Activated CD4-positive, alpha-beta memory T cell treated with anti-CD3 and anti-CD28 coated beads for 36 hours (primary cell): Measurements from ENCODE around the gene JADE2. TPM values are rescaled to one million over a fixed set of nuclear protein-coding genes. Genes with fewer than 3 reads are reported as not detected.

Experiments used
- CTCF ChIA-PET: fragments of 350-600 bp; sonication (Branson Sonifier 250); formaldehyde crosslinking; loops from one replicate; lab custom pipeline; 2021; ENCODE audit warnings: antibody characterized with exemption, inconsistent platforms; lab: Charles Lee
- POLR2A ChIA-PET: fragments of 350-600 bp; sonication (Branson Sonifier 250); formaldehyde crosslinking; loops from one replicate; lab custom pipeline; 2021; ENCODE audit warnings: antibody characterized with exemption; lab: Charles Lee
- DNase-seq: peaks from one replicate; pipeline ENCODE4 v3.0.0-alpha.2; 2020
- H3K27ac Mint-ChIP-seq: one replicate; pipeline ENCODE4 v1.8.0; 2021; ENCODE audit warnings: mixed read lengths
- H3K27me3 Mint-ChIP-seq: one replicate; pipeline ENCODE4 v1.8.0; 2021; ENCODE audit warnings: mixed read lengths
- H3K36me3 Mint-ChIP-seq: one replicate; pipeline ENCODE4 v1.8.0; 2021; ENCODE audit warnings: mixed read lengths
- H3K4me1 Mint-ChIP-seq: one replicate; pipeline ENCODE4 v1.8.0; 2021; ENCODE audit warnings: low read depth, mixed read lengths
- H3K4me3 Mint-ChIP-seq: one replicate; pipeline ENCODE4 v1.8.0; 2021; ENCODE audit warnings: mild to moderate bottlenecking, mixed read lengths
- H3K9me3 Mint-ChIP-seq: one replicate; pipeline ENCODE4 v1.8.0; 2021; ENCODE audit warnings: mixed read lengths
- intact Hi-C: fragments of 100-400 bp; cut with micrococcal nuclease; formaldehyde crosslinking; loops from one replicate; pipeline ENCODE4 v1.15.1; 2023
- total RNA-seq, 2 experiments: library from RNA; stranded (reverse); gene quantifications; one replicate each; pipeline ENCODE4 v1.2.3, GENCODE V29; 2021

The JADE2 gene
- total RNA-seq, 2 experiments from 2014 or later = 79.4 to 81.6 TPM

- no peak for DNase-seq
- Mint-ChIP-seq H3K27me3 (no peaks in the 10 kb centered on the region), H3K9me3 (no peaks in the 10 kb centered on the region), H3K4me3 (no peak overlapping the region), H3K36me3 (peaks cover 15% of the 10 kb centered on the region), H3K27ac (no peak overlapping the region), H3K4me1 (peaks cover 24% of the 10 kb centered on the region)
- ChIA-PET CTCF (no interaction called here), POLR2A (interaction anchor here (1.0 kb wide), 1 partner anchor 11 kb away, joined by 4 read pairs; no protein-coding TSS in a partner anchor)
- intact Hi-C loops = no loop called here
Measured at GRCh38 chr5:134625559-134625958, 100.1 kb downstream of the JADE2 start.

DNA sequence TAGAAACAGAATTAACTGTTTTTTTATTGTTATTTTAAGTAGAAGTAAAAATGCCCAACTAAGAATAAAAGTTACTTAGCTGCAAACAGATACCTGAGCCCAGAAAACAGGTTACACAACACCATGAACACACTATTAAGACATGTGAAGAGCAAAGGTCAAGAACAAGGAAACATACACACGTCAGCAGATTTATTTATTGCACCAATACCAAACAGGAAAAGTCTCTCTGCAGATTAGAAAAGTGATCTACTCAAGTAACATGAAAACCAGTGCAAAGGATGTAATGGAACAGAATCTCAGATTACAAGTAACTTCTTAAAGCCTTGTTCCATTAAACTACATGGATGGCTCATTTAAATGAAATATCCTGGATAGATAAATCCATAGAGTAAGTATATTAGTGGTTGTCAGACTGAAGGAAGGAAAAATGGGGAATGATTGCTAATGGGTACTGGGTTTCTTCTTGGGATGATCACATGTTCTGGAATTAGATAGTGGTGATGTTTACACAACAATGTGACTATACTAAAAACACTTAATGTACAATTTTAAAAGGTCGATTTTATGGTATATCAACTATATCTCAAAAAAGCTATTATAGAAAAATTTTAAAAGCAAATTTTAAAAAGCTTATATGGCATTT, 101.0 kb downstream of the JADE2 start:
- Mint-ChIP-seq H3K4me1 (peaks cover 31% of the 10 kb centered on the region), H3K27ac (no peak overlapping the region), H3K36me3 (peaks cover 10% of the 10 kb centered on the region), H3K4me3 (no peak overlapping the region), H3K9me3 (no peaks in the 10 kb centered on the region), H3K27me3 (no peaks in the 10 kb centered on the region)
- ChIA-PET CTCF (interaction anchor here (0.6 to 1.0 kb wide), 3 partner anchors 39 to 481 kb away, joined by 3 to 5 read pairs (median 3); partner anchors contain the start of gene CAMLG), POLR2A (interaction anchor here (0.7 to 1.0 kb wide), 2 partner anchors 12 to 28 kb away, joined by 4 to 5 read pairs; no protein-coding TSS in a partner anchor)
- DNase-seq = no peak
- intact Hi-C loops = no loop called here

Other genes with a start within 250 kb of the JADE2 start
- 1 to 10 TPM; 2.8 to 3.0 TPM for gene CDKL3, start 158.5 kb upstream of the JADE2 start, total RNA-seq
- gene UBE2B, start 154.1 kb upstream of the JADE2 start, total RNA-seq = 100 to 1,000 TPM; 124 TPM
- 10 to 100 TPM; 32.0 to 33.3 TPM for gene CDKN2AIPNL, start 113.8 kb upstream of the JADE2 start, total RNA-seq
- gene SAR1B, start 107.2 kb downstream of the JADE2 start, total RNA-seq = 10 to 100 TPM; 56.8 to 61.1 TPM
- gene SEC24A, start 123.1 kb downstream of the JADE2 start, total RNA-seq = 10 to 100 TPM; 30.8 to 31.4 TPM
- 10 to 100 TPM; 40.3 to 41.2 TPM for gene CAMLG, start 212.9 kb downstream of the JADE2 start, total RNA-seq
- 10 to 100 TPM; 67.4 to 68.0 TPM for gene DDX46, start 233.1 kb downstream of the JADE2 start, total RNA-seq